GM23338 (cell line): ENCODE data around the gene ATP2A3. TPM values are rescaled to one million over a fixed set of nuclear protein-coding genes. Genes with fewer than 3 reads are reported as not detected.

ENCODE experiments used
- ATAC-seq: fragments of 200-7000 bp; cut with Tn5 transposase; 3 replicates; pipeline ENCODE4 v1.9.1; 2020
- DNase-seq: peaks from one replicate; pipeline ENCODE4 v3.0.0-alpha.2; 2015; ENCODE audit warnings: low spot score
- H2AFZ ChIP-seq: fragments of 200-600 bp; sonication (generic); 2 replicates; pipeline ENCODE4 v1.8.0; 2016; ENCODE audit warnings: antibody characterized with exemption, mild to moderate bottlenecking, moderate library complexity
- H3F3A ChIP-seq: fragments of 200-600 bp; sonication (generic); replicated peaks from 2 replicates; pipeline ENCODE4 v1.8.0; 2017; ENCODE audit warnings: antibody characterized with exemption, mixed run types, low read depth
- H3K27ac ChIP-seq: fragments of 200-600 bp; sonication (generic); 2 replicates; pipeline ENCODE4 v1.6.1; 2016; ENCODE audit warnings: low read depth
- H3K27me3 ChIP-seq: fragments of 200-600 bp; sonication (generic); 2 replicates; pipeline ENCODE4 v1.8.0; 2016; ENCODE audit warnings: mild to moderate bottlenecking, mixed run types, moderate library complexity; ENCODE audit not compliant: insufficient read depth
- H3K36me3 ChIP-seq: fragments of 200-600 bp; sonication (generic); 2 replicates; pipeline ENCODE4 v1.8.0; 2016; ENCODE audit warnings: mild to moderate bottlenecking; ENCODE audit not compliant: insufficient read depth
- H3K4me1 ChIP-seq: fragments of 200-600 bp; sonication (generic); 2 replicates; pipeline ENCODE4 v1.8.0; 2016; ENCODE audit warnings: mild to moderate bottlenecking, moderate library complexity; ENCODE audit not compliant: insufficient read depth
- H3K4me2 ChIP-seq: fragments of 200-600 bp; sonication (generic); 2 replicates; pipeline ENCODE4 v1.7.1; 2017; ENCODE audit warnings: mixed run types
- H3K4me3 ChIP-seq: fragments of 200-600 bp; sonication (generic); 2 replicates; pipeline ENCODE4 v1.6.1; 2016; ENCODE audit warnings: mixed run types
- H3K79me2 ChIP-seq: fragments of 200-600 bp; sonication (generic); replicated peaks from 2 replicates; pipeline ENCODE4 v1.8.0; 2017; ENCODE audit warnings: mild to moderate bottlenecking; ENCODE audit not compliant: insufficient read depth
- H3K9me2 ChIP-seq: fragments of 200-600 bp; sonication (generic); 2 replicates; pipeline ENCODE4 v1.8.0; 2017; ENCODE audit not compliant: insufficient read depth
- H4K20me1 ChIP-seq: fragments of 200-600 bp; sonication (generic); replicated peaks from 2 replicates; pipeline ENCODE4 v1.8.0; 2017; ENCODE audit warnings: mild to moderate bottlenecking; ENCODE audit not compliant: insufficient read depth
- H3K27ac Mint-ChIP-seq: 2 replicates; pipeline ENCODE4 v1.8.0; 2020; ENCODE audit warnings: inconsistent platforms, mild to moderate bottlenecking, moderate library complexity, mixed read lengths
- H3K27me3 Mint-ChIP-seq: 3 replicates; pipeline ENCODE4 v1.8.0; 2022; ENCODE audit warnings: low read depth, mild to moderate bottlenecking, moderate library complexity, mixed read lengths, inconsistent platforms; ENCODE audit not compliant: insufficient read depth, poor library complexity
- H3K36me3 Mint-ChIP-seq: 3 replicates; pipeline ENCODE4 v1.8.0; 2021; ENCODE audit warnings: low read depth, mild to moderate bottlenecking, inconsistent platforms, moderate library complexity, mixed read lengths
- H3K4me1 Mint-ChIP-seq: 3 replicates; pipeline ENCODE4 v1.8.0; 2020; ENCODE audit warnings: mild to moderate bottlenecking, inconsistent platforms, mixed read lengths
- H3K4me3 Mint-ChIP-seq: 3 replicates; pipeline ENCODE4 v1.8.0; 2021; ENCODE audit warnings: moderate library complexity, mild to moderate bottlenecking, inconsistent platforms, mixed read lengths
- H3K9me3 Mint-ChIP-seq: 3 replicates; pipeline ENCODE4 v1.8.0; 2020; ENCODE audit warnings: moderate library complexity, mild to moderate bottlenecking, inconsistent platforms, mixed read lengths
- CREB1 ChIP-seq: fragments of 250-450 bp; sonication (Bioruptor Pico); IDR thresholded peaks from 2 replicates; pipeline ENCODE4 v1.5.0; 2020; ENCODE audit warnings: low read depth, mild to moderate bottlenecking, moderate library complexity
- CTCF ChIP-seq, 2 experiments: fragments of 200-600 bp in 1 of 2; sonication (generic) in 1 of 2; conservative IDR thresholded peaks; 2 replicates each; pipeline versions ENCODE4 v1.5.1 to v1.6.1; 2016 to 2017; ENCODE audit warnings: antibody characterized with exemption in 2 of 2, low read depth in 2 of 2, mild to moderate bottlenecking in 2 of 2, moderate library complexity in 1 of 2
- EZH2 ChIP-seq: fragments of 200-600 bp; sonication (generic); IDR thresholded peaks from one replicate; pipeline ENCODE4 v1.8.0; 2017; ENCODE audit warnings: antibody characterized with exemption, mild to moderate bottlenecking, low read depth; ENCODE audit not compliant: unreplicated experiment
- JUNB ChIP-seq: IDR thresholded peaks from one replicate; pipeline ENCODE4 v1.6.1; 2016; ENCODE audit warnings: antibody characterized with exemption; ENCODE audit not compliant: unreplicated experiment
- NANOG ChIP-seq: IDR thresholded peaks from 2 replicates; pipeline ENCODE4 v1.6.1; 2016; ENCODE audit warnings: antibody characterized with exemption, borderline replicate concordance
- ZNF114 ChIP-seq: fragments of 250-450 bp; sonication (Bioruptor Pico); IDR thresholded peaks from 2 replicates; pipeline ENCODE4 v1.5.0; 2020; ENCODE audit warnings: mild to moderate bottlenecking, moderate library complexity
- ZNF331 ChIP-seq: fragments of 250-450 bp; sonication (Bioruptor Pico); IDR thresholded peaks from 2 replicates; pipeline ENCODE4 v1.5.0; 2020; ENCODE audit warnings: low read depth, mild to moderate bottlenecking, moderate library complexity
- polyA plus RNA-seq: library from polyadenylated mRNA; unstranded; fragments of >200 nt; fragmentation: Nextera tagmentation; extraction: Ambion mirVana; gene quantifications from 2 replicates; pipeline ENCODE4 v1.2.1, GENCODE V29; 2016
- total RNA-seq: library from RNA; depleted of rRNA; stranded (reverse); fragments of >200 nt; shearing (Covaris generic); gene quantifications from 2 replicates; pipeline ENCODE4 v1.2.3, GENCODE V29; 2014
- TF ChIP-seq, protein P1 (sequence below): IDR thresholded peaks from 2 replicates; pipeline ENCODE4 v1.6.1; 2016; ENCODE audit warnings: antibody characterized with exemption
- TF ChIP-seq, protein P2 (sequence below): fragments of 250-450 bp; sonication (Bioruptor Pico); IDR thresholded peaks from 2 replicates; pipeline ENCODE4 v1.5.0; 2020; ENCODE audit warnings: mild to moderate bottlenecking, moderate library complexity

ATP2A3 gene
- total and polyA plus RNA-seq, 2 experiments from 2014 or later = 9.6 to 35.2 TPM

GRCh38 chr17:3913531-3914311 lies 50.5 kb downstream of the ATP2A3 start:
- no peaks in the 10 kb centered on the region for H3K36me3 ChIP-seq
- H3K4me2 ChIP-seq = no peak overlapping the region
- no peak overlapping the region for H3K4me3 Mint-ChIP-seq
- no peaks in the 10 kb centered on the region; the same call in 1 of the 2 replicates for H3K4me1 ChIP-seq
- H3K9me2 ChIP-seq = no peaks in the 10 kb centered on the region
- H3K36me3 Mint-ChIP-seq = no peaks in the 10 kb centered on the region
- H4K20me1 ChIP-seq = no peaks in the 10 kb centered on the region
- no peak overlapping the region for H3K27ac Mint-ChIP-seq
- no peak overlapping the region for H3K4me3 ChIP-seq
- DNase-seq = peak; percentile 83
- H3F3A ChIP-seq = no peaks in the 10 kb centered on the region
- ATAC-seq = peak; percentile 90
- H3K79me2 ChIP-seq = no peaks in the 10 kb centered on the region
- TF ChIP-seq, protein P1, sequence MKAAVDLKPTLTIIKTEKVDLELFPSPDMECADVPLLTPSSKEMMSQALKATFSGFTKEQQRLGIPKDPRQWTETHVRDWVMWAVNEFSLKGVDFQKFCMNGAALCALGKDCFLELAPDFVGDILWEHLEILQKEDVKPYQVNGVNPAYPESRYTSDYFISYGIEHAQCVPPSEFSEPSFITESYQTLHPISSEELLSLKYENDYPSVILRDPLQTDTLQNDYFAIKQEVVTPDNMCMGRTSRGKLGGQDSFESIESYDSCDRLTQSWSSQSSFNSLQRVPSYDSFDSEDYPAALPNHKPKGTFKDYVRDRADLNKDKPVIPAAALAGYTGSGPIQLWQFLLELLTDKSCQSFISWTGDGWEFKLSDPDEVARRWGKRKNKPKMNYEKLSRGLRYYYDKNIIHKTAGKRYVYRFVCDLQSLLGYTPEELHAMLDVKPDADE = no peak
- TF ChIP-seq, protein P2, sequence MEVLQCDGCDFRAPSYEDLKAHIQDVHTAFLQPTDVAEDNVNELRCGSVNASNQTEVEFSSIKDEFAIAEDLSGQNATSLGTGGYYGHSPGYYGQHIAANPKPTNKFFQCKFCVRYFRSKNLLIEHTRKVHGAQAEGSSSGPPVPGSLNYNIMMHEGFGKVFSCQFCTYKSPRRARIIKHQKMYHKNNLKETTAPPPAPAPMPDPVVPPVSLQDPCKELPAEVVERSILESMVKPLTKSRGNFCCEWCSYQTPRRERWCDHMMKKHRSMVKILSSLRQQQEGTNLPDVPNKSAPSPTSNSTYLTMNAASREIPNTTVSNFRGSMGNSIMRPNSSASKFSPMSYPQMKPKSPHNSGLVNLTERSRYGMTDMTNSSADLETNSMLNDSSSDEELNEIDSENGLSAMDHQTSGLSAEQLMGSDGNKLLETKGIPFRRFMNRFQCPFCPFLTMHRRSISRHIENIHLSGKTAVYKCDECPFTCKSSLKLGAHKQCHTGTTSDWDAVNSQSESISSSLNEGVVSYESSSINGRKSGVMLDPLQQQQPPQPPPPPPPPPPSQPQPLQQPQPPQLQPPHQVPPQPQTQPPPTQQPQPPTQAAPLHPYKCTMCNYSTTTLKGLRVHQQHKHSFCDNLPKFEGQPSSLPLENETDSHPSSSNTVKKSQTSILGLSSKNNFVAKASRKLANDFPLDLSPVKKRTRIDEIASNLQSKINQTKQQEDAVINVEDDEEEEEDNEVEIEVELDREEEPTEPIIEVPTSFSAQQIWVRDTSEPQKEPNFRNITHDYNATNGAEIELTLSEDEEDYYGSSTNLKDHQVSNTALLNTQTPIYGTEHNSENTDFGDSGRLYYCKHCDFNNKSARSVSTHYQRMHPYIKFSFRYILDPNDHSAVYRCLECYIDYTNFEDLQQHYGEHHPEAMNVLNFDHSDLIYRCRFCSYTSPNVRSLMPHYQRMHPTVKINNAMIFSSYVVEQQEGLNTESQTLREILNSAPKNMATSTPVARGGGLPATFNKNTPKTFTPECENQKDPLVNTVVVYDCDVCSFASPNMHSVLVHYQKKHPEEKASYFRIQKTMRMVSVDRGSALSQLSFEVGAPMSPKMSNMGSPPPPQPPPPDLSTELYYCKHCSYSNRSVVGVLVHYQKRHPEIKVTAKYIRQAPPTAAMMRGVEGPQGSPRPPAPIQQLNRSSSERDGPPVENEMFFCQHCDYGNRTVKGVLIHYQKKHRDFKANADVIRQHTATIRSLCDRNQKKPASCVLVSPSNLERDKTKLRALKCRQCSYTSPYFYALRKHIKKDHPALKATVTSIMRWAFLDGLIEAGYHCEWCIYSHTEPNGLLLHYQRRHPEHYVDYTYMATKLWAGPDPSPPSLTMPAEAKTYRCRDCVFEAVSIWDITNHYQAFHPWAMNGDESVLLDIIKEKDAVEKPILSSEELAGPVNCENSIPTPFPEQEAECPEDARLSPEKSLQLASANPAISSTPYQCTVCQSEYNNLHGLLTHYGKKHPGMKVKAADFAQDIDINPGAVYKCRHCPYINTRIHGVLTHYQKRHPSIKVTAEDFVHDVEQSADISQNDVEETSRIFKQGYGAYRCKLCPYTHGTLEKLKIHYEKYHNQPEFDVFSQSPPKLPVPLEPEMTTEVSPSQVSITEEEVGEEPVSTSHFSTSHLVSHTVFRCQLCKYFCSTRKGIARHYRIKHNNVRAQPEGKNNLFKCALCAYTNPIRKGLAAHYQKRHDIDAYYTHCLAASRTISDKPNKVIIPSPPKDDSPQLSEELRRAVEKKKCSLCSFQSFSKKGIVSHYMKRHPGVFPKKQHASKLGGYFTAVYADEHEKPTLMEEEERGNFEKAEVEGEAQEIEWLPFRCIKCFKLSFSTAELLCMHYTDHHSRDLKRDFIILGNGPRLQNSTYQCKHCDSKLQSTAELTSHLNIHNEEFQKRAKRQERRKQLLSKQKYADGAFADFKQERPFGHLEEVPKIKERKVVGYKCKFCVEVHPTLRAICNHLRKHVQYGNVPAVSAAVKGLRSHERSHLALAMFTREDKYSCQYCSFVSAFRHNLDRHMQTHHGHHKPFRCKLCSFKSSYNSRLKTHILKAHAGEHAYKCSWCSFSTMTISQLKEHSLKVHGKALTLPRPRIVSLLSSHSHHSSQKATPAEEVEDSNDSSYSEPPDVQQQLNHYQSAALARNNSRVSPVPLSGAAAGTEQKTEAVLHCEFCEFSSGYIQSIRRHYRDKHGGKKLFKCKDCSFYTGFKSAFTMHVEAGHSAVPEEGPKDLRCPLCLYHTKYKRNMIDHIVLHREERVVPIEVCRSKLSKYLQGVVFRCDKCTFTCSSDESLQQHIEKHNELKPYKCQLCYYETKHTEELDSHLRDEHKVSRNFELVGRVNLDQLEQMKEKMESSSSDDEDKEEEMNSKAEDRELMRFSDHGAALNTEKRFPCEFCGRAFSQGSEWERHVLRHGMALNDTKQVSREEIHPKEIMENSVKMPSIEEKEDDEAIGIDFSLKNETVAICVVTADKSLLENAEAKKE (CRISPR knock-in tag) = no peak
- peak; percentile 87 to 99 for TF ChIP-seq CTCF (conservative IDR thresholded peaks at IDR 0.05; ENCODE audit: low read depth in 2 of 2)
- TF ChIP-seq EZH2 = no peak
- no peak for TF ChIP-seq ZNF114 (CRISPR knock-in tag)
- TF ChIP-seq NANOG = no peak
- peak; percentile 29; the same call in 1 of the 2 replicates for TF ChIP-seq CREB1 (CRISPR knock-in tag)
- TF ChIP-seq JUNB = no peak
- TF ChIP-seq ZNF331 (CRISPR knock-in tag) = no peak
- H3K27ac ChIP-seq = no peak overlapping the region
- H3K27me3 ChIP-seq = no peaks in the 10 kb centered on the region
- peaks cover 4% of the 10 kb centered on the region; the same call in 1 of the 3 replicates for H3K4me1 Mint-ChIP-seq
- H2AFZ ChIP-seq = peak overlapping the region; percentile 80; the same call in 1 of the 2 replicates
- H3K9me3 Mint-ChIP-seq = no peaks in the 10 kb centered on the region
- peaks cover 7% of the 10 kb centered on the region for H3K27me3 Mint-ChIP-seq
